Gastrocnemius medialis (tissue), 4 donors: ENCODE data around the gene ZNF750. TPM values are rescaled to one million over a fixed set of nuclear protein-coding genes. Genes with fewer than 3 reads are reported as not detected.

Experiments
- ATAC-seq, 2 donors: fragments of 150-250 bp; one replicate each; pipeline ENCODE4 v1.9.1; 2016
- DNase-seq, 2 donors: peaks; one replicate each; pipeline ENCODE4 v3.0.0-alpha.2; 2019
- H3K27ac ChIP-seq, 4 donors: fragments of 200-600 bp; sonication (generic); 1 replicate in 1 of 4; 2 replicates in 3 of 4; pipeline ENCODE4 v1.5.1; 2016 to 2018; ENCODE audit warnings: mild to moderate bottlenecking in 2 of 4, moderate library complexity in 1 of 4
- H3K27me3 ChIP-seq, 3 donors: fragments of 200-600 bp; sonication (generic) in 2 of 3; 1 replicate in 1 of 3; 2 replicates in 2 of 3; pipeline versions ENCODE4 v1.5.1 to v1.6.0; 2016 to 2019; ENCODE audit warnings: mild to moderate bottlenecking in 1 of 3, moderate library complexity in 1 of 3
- H3K36me3 ChIP-seq, 2 donors: fragments of 200-600 bp; sonication (generic) in 1 of 2; one replicate each; pipeline ENCODE4 v1.5.1; 2017 to 2018
- H3K4me1 ChIP-seq, 2 donors: fragments of 200-600 bp; sonication (generic) in 1 of 2; one replicate each; pipeline ENCODE4 v1.5.1; 2016 to 2017; ENCODE audit warnings: mild to moderate bottlenecking in 2 of 2
- H3K4me3 ChIP-seq, 4 donors: fragments of 200-600 bp; sonication (generic) in 3 of 4; 1 replicate in 1 of 4; 2 replicates in 3 of 4; pipeline ENCODE4 v1.5.1; 2016 to 2019; ENCODE audit warnings: mild to moderate bottlenecking in 2 of 4
- H3K9me3 ChIP-seq, 3 donors: fragments of 200-600 bp; sonication (generic) in 2 of 3; 1 replicate in 1 of 3; 2 replicates in 2 of 3; pipeline ENCODE4 v1.5.1; 2016 to 2019
- CTCF ChIP-seq, 5 experiments: fragments of 450-650 bp in 3 of 5; fragments of 200-600 bp in 2 of 5; sonication (generic) in 2 of 5; IDR thresholded peaks in 4 of 5; conservative IDR thresholded peaks in 1 of 5; 1 replicate in 4 of 5; 2 replicates in 1 of 5; pipeline ENCODE4 v1.5.1; 2016 to 2019; ENCODE audit warnings: antibody characterized with exemption in 5 of 5, mild to moderate bottlenecking in 3 of 5, moderate library complexity in 3 of 5
- POLR2A ChIP-seq, 2 donors: fragments of 450-650 bp; IDR thresholded peaks; one replicate each; pipeline ENCODE4 v1.6.1; 2017; ENCODE audit warnings: antibody characterized with exemption in 2 of 2, mild to moderate bottlenecking in 2 of 2, moderate library complexity in 2 of 2
- in situ Hi-C, 4 donors: fragments of 200-750 bp; cut with MboI; loops; one replicate each; pipeline versions ENCODE4 v1.15.0 to v1.8.0; 2017; ENCODE audit warnings: low sequenced_read_pairs in 4 of 4
- intact Hi-C: fragments of 100-400 bp; cut with DNase I; formaldehyde crosslinking; loops from one replicate; pipeline ENCODE4 v1.15.1; 2023; ENCODE audit warnings: low total_unique reads
- total RNA-seq, 4 donors: library from RNA; depleted of rRNA; stranded (reverse); fragments of >200 nt; gene quantifications; one replicate each; pipeline versions ENCODE4 v1.1.0 to v1.2.3, GENCODE V29; 2016

The ZNF750 gene
- total RNA-seq, 4 donors from 2014 or later, result 2.5 to 17.8 (median 11.7) TPM

GRCh38 chr17:82791532-82791931, 48.3 kb downstream of the ZNF750 start:
- DNase-seq, result no peak
- peaks cover 16 to 22% of the 10 kb centered on the region in 2 donors for H3K4me1 ChIP-seq
- intact Hi-C loops, result no loop called here

GRCh38 chr17:82790391-82790790, 49.4 kb downstream of the ZNF750 start:
- ATAC-seq (no peak), DNase-seq (no peak)
- TF ChIP-seq POLR2A (IDR thresholded peaks at IDR 0.05), result no peak
- no peak for TF ChIP-seq CTCF (IDR thresholded peaks at IDR 0.05 in 4 of 5, conservative IDR thresholded peaks at IDR 0.05 in 1 of 5)
- Histone ChIP-seq H3K36me3 (no peaks in the 10 kb centered on the region), H3K4me3 (no peak overlapping the region), H3K27ac (no peak overlapping the region), H3K27me3 (no peaks in the 10 kb centered on the region), H3K4me1 (peaks cover 23 to 29% of the 10 kb centered on the region in 2 donors), H3K9me3 (no peaks in the 10 kb centered on the region)
- in situ Hi-C loops (no loop called here), intact Hi-C loops (no loop called here)

More at GRCh38 chr17:82791532-82791931, 48.3 kb downstream of the ZNF750 start:
- in situ Hi-C loops, result no loop called here
- no peak for TF ChIP-seq POLR2A (IDR thresholded peaks at IDR 0.05)
- TF ChIP-seq CTCF (IDR thresholded peaks at IDR 0.05 in 4 of 5, conservative IDR thresholded peaks at IDR 0.05 in 1 of 5), result no peak
- no peak overlapping the region for H3K27ac ChIP-seq
- no peaks in the 10 kb centered on the region for H3K27me3 ChIP-seq
- no peaks in the 10 kb centered on the region for H3K36me3 ChIP-seq
- no peak for ATAC-seq
- H3K9me3 ChIP-seq, result no peaks in the 10 kb centered on the region
- no peak overlapping the region for H3K4me3 ChIP-seq

- Histone ChIP-seq H3K36me3 (no peaks in the 10 kb centered on the region), H3K4me3 (no peak overlapping the region), H3K27me3 (no peaks in the 10 kb centered on the region), H3K27ac (no peak overlapping the region), H3K9me3 (no peaks in the 10 kb centered on the region), H3K4me1 (peaks cover 23 to 29% of the 10 kb centered on the region in 2 donors)
- in situ Hi-C loops (loop anchor here in 3 of 4 donors (10.0 kb wide), 1 partner anchor 125 kb away; no protein-coding TSS in a partner anchor), intact Hi-C loops (loop anchor here (10.0 kb wide), 1 partner anchor 265 kb away; no protein-coding TSS in a partner anchor)
- TF ChIP-seq POLR2A (IDR thresholded peaks at IDR 0.05), result no peak
- TF ChIP-seq CTCF (IDR thresholded peaks at IDR 0.05 in 4 of 5, conservative IDR thresholded peaks at IDR 0.05 in 1 of 5), result no peak
- ATAC-seq (no peak), DNase-seq (no peak)
Measured at GRCh38 chr17:82789806-82790205, 50.0 kb downstream of the ZNF750 start.

GRCh38 chr17:82789051-82789592, 50.7 kb downstream of the ZNF750 start:
- Histone ChIP-seq H3K9me3 (no peaks in the 10 kb centered on the region), H3K27ac (peak overlapping the region in 2 of 4 donors; percentile 83 to 90), H3K27me3 (no peaks in the 10 kb centered on the region), H3K4me3 (no peak overlapping the region), H3K36me3 (no peaks in the 10 kb centered on the region), H3K4me1 (peaks cover 23 to 29% of the 10 kb centered on the region in 2 donors)
- TF ChIP-seq CTCF (IDR thresholded peaks at IDR 0.05 in 4 of 5, conservative IDR thresholded peaks at IDR 0.05 in 1 of 5) (no peak), POLR2A (IDR thresholded peaks at IDR 0.05) (no peak)
- intact Hi-C loops, result loop anchor here (10.0 kb wide), 1 partner anchor 266 kb away; no protein-coding TSS in a partner anchor
- ATAC-seq (no peak), DNase-seq (no peak)
- in situ Hi-C loops, result loop anchor here in 3 of 4 donors (10.0 kb wide), 1 partner anchor 126 kb away; no protein-coding TSS in a partner anchor
